ENCODE data around the gene HEATR5B. TPM values are rescaled to one million over a fixed set of nuclear protein-coding genes. Genes with fewer than 3 reads are reported as not detected.

HEATR5B gene
- 74.6 TPM for polyA plus RNA-seq (2013)

- Histone ChIP-seq H3K9me3 (ENCODE audit: control extremely low read depth in 1 of 5, control insufficient read depth in 4 of 5, insufficient read depth in 2 of 5, low read depth in 1 of 5, low read length in 4 of 5) (no peaks in the 10 kb centered on the region), H3K4me3 (ENCODE audit: control insufficient read depth in 1 of 7, extremely low read depth in 1 of 7, insufficient read depth in 4 of 7, low read depth in 2 of 7, low read length in 6 of 7) (peak within 1 kb of the TSS; percentile 72 to 100 (median 96)), H3K27me3 (replicated peaks in 2 of 5; ENCODE audit: control insufficient read depth in 4 of 5, insufficient read depth in 5 of 5, low read length in 4 of 5) (no peaks in the 10 kb centered on the region), H3K36me3 (ENCODE audit: control insufficient read depth in 4 of 4, insufficient read depth in 4 of 4, low read length in 3 of 4) (peaks cover 0 to 23% (median 9%) of the 10 kb centered on the region in 4 experiments), H3K27ac (ENCODE audit: insufficient read depth in 1 of 2, low read depth in 1 of 2, low read length in 2 of 2, poor library complexity in 1 of 2, severe bottlenecking in 2 of 2) (peak within 1 kb of the TSS; percentile 88 to 90), H3K4me1 (ENCODE audit: control extremely low read depth in 1 of 4, control insufficient read depth in 4 of 4, insufficient read depth in 4 of 4, low read length in 3 of 4) (peaks cover 29 to 63% (median 45%) of the 10 kb centered on the region in 4 experiments)
- DNase-seq, result peak; percentile 91 to 94 (median 94)
- POLR2A ChIA-PET, result interaction anchor here (0.8 kb wide), 1 partner anchor 21 kb away, joined by 3 read pairs; no protein-coding TSS in a partner anchor
- 0% methylated on average over 52 of the region's 74 CpGs for WGBS (ENCODE audit: insufficient coverage)
- CTCF ChIA-PET, result interaction anchor here (0.8 to 1.3 kb wide), 2 partner anchors 22 to 24 kb away, joined by 3 to 4 read pairs; no protein-coding TSS in a partner anchor
These were observed at the start of gene HEATR5B, which contains the start of gene GPATCH11 for GRCh38 chr2:37083873-37084794. TSS of gene HEATR5B (minus strand) at chr2:37084372. CDS start at chr2:37083414, 958 bp downstream. TSS of gene GPATCH11 (plus strand) at chr2:37084518. CDS start at chr2:37088382, 3,864 bp downstream.

GRCh38 chr2:37132914-37133313 is 48.7 kb upstream of the HEATR5B start:
- no peaks in the 10 kb centered on the region for H3K27me3 ChIP-seq (replicated peaks in 2 of 5; ENCODE audit: control insufficient read depth in 4 of 5, insufficient read depth in 5 of 5, low read length in 4 of 5)
- POLR2A ChIA-PET, result interaction anchor here (0.6 kb wide), 1 partner anchor 11 kb away, joined by 3 read pairs; no protein-coding TSS in a partner anchor
- H3K36me3 ChIP-seq (ENCODE audit: control insufficient read depth in 4 of 4, insufficient read depth in 4 of 4, low read length in 3 of 4), result peaks cover 23 to 92% (median 69%) of the 10 kb centered on the region in 4 experiments
- H3K4me3 ChIP-seq (ENCODE audit: control insufficient read depth in 1 of 7, extremely low read depth in 1 of 7, insufficient read depth in 4 of 7, low read depth in 2 of 7, low read length in 6 of 7), result no peak overlapping the region
- no peak overlapping the region for H3K27ac ChIP-seq (ENCODE audit: insufficient read depth in 1 of 2, low read depth in 1 of 2, low read length in 2 of 2, poor library complexity in 1 of 2, severe bottlenecking in 2 of 2)
- no peaks in the 10 kb centered on the region for H3K9me3 ChIP-seq (ENCODE audit: control extremely low read depth in 1 of 5, control insufficient read depth in 4 of 5, insufficient read depth in 2 of 5, low read depth in 1 of 5, low read length in 4 of 5)
- WGBS (ENCODE audit: insufficient coverage), result 96% methylated on average over 5 of the region's 6 CpGs
- H3K4me1 ChIP-seq (ENCODE audit: control extremely low read depth in 1 of 4, control insufficient read depth in 4 of 4, insufficient read depth in 4 of 4, low read length in 3 of 4), result no peaks in the 10 kb centered on the region
- no peak for DNase-seq
- CTCF ChIA-PET, result no interaction called here

- no peaks in the 10 kb centered on the region for H3K9me3 ChIP-seq (ENCODE audit: control extremely low read depth in 1 of 5, control insufficient read depth in 4 of 5, insufficient read depth in 2 of 5, low read depth in 1 of 5, low read length in 4 of 5)
- DNase-seq, result no peak
- POLR2A ChIA-PET, result no interaction called here
- no peaks in the 10 kb centered on the region for H3K4me1 ChIP-seq (ENCODE audit: control extremely low read depth in 1 of 4, control insufficient read depth in 4 of 4, insufficient read depth in 4 of 4, low read length in 3 of 4)
- no peak overlapping the region for H3K4me3 ChIP-seq (ENCODE audit: control insufficient read depth in 1 of 7, extremely low read depth in 1 of 7, insufficient read depth in 4 of 7, low read depth in 2 of 7, low read length in 6 of 7)
- WGBS (ENCODE audit: insufficient coverage), result 100% methylated on average over 2 of the region's 2 CpGs
- no peak overlapping the region for H3K27ac ChIP-seq (ENCODE audit: insufficient read depth in 1 of 2, low read depth in 1 of 2, low read length in 2 of 2, poor library complexity in 1 of 2, severe bottlenecking in 2 of 2)
- H3K36me3 ChIP-seq (ENCODE audit: control insufficient read depth in 4 of 4, insufficient read depth in 4 of 4, low read length in 3 of 4), result peaks cover 15 to 58% (median 42%) of the 10 kb centered on the region in 4 experiments
- CTCF ChIA-PET, result interaction anchor here (0.7 kb wide), 1 partner anchor 29 kb away, joined by 3 read pairs; no protein-coding TSS in a partner anchor
- H3K27me3 ChIP-seq (replicated peaks in 2 of 5; ENCODE audit: control insufficient read depth in 4 of 5, insufficient read depth in 5 of 5, low read length in 4 of 5), result no peaks in the 10 kb centered on the region
These were observed 41.2 kb upstream of the HEATR5B start for GRCh38 chr2:37125416-37125815.

GRCh38 chr2:37119157-37119556 is 35.0 kb upstream of the HEATR5B start:
- no peaks in the 10 kb centered on the region for H3K4me1 ChIP-seq (ENCODE audit: control extremely low read depth in 1 of 4, control insufficient read depth in 4 of 4, insufficient read depth in 4 of 4, low read length in 3 of 4)
- H3K4me3 ChIP-seq (ENCODE audit: control insufficient read depth in 1 of 7, extremely low read depth in 1 of 7, insufficient read depth in 4 of 7, low read depth in 2 of 7, low read length in 6 of 7), result no peak overlapping the region
- ChIA-PET CTCF (no interaction called here), POLR2A (no interaction called here)
- H3K36me3 ChIP-seq (ENCODE audit: control insufficient read depth in 4 of 4, insufficient read depth in 4 of 4, low read length in 3 of 4), result peaks cover 7 to 55% (median 31%) of the 10 kb centered on the region in 4 experiments
- 89% methylated on average over 5 of the region's 5 CpGs for WGBS (ENCODE audit: insufficient coverage)
- H3K9me3 ChIP-seq (ENCODE audit: control extremely low read depth in 1 of 5, control insufficient read depth in 4 of 5, insufficient read depth in 2 of 5, low read depth in 1 of 5, low read length in 4 of 5), result no peaks in the 10 kb centered on the region
- H3K27ac ChIP-seq (ENCODE audit: insufficient read depth in 1 of 2, low read depth in 1 of 2, low read length in 2 of 2, poor library complexity in 1 of 2, severe bottlenecking in 2 of 2), result peak overlapping the region in 1 of 2 experiments; percentile 28
- peak in 2 of 3 donors; percentile 14 to 31 for DNase-seq
- no peaks in the 10 kb centered on the region for H3K27me3 ChIP-seq (replicated peaks in 2 of 5; ENCODE audit: control insufficient read depth in 4 of 5, insufficient read depth in 5 of 5, low read length in 4 of 5)

- WGBS (ENCODE audit: insufficient coverage), result no CpG with 5 or more reads among the region's 1 CpG
- no peak for DNase-seq
- Histone ChIP-seq H3K4me1 (ENCODE audit: control extremely low read depth in 1 of 4, control insufficient read depth in 4 of 4, insufficient read depth in 4 of 4, low read length in 3 of 4) (no peaks in the 10 kb centered on the region), H3K9me3 (ENCODE audit: control extremely low read depth in 1 of 5, control insufficient read depth in 4 of 5, insufficient read depth in 2 of 5, low read depth in 1 of 5, low read length in 4 of 5) (no peaks in the 10 kb centered on the region), H3K36me3 (ENCODE audit: control insufficient read depth in 4 of 4, insufficient read depth in 4 of 4, low read length in 3 of 4) (peaks cover 4 to 54% (median 36%) of the 10 kb centered on the region in 4 experiments), H3K27ac (ENCODE audit: insufficient read depth in 1 of 2, low read depth in 1 of 2, low read length in 2 of 2, poor library complexity in 1 of 2, severe bottlenecking in 2 of 2) (no peak overlapping the region), H3K27me3 (replicated peaks in 2 of 5; ENCODE audit: control insufficient read depth in 4 of 5, insufficient read depth in 5 of 5, low read length in 4 of 5) (no peaks in the 10 kb centered on the region), H3K4me3 (ENCODE audit: control insufficient read depth in 1 of 7, extremely low read depth in 1 of 7, insufficient read depth in 4 of 7, low read depth in 2 of 7, low read length in 6 of 7) (no peak overlapping the region)
- ChIA-PET POLR2A (no interaction called here), CTCF (no interaction called here)
These were observed 33.4 kb upstream of the HEATR5B start for GRCh38 chr2:37117566-37117965.

DNA sequence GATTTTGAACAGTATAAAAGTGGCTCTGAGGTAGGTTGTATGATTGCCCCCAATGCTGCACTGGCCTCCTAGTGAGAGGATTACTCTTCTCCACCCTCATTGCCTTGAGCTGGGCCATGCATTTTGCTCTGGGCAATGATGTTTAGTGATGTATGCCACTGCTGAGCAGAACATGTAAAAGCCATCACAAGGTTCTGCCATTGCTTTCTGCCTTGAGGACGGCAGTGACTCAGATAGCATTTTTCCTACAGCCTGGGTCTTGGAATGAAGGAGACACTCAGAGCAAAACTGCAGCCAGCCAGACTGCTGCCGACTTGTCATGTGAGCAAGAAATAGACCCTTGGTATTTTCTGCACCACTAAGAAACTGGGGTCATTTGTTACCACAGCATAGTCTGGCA is 27.8 kb upstream of the HEATR5B start:
- no peaks in the 10 kb centered on the region for H3K9me3 ChIP-seq (ENCODE audit: control extremely low read depth in 1 of 5, control insufficient read depth in 4 of 5, insufficient read depth in 2 of 5, low read depth in 1 of 5, low read length in 4 of 5)
- no peak overlapping the region for H3K27ac ChIP-seq (ENCODE audit: insufficient read depth in 1 of 2, low read depth in 1 of 2, low read length in 2 of 2, poor library complexity in 1 of 2, severe bottlenecking in 2 of 2)
- ChIA-PET CTCF (no interaction called here), POLR2A (no interaction called here)
- H3K36me3 ChIP-seq (ENCODE audit: control insufficient read depth in 4 of 4, insufficient read depth in 4 of 4, low read length in 3 of 4), result peaks cover 18 to 58% (median 36%) of the 10 kb centered on the region in 4 experiments
- H3K4me3 ChIP-seq (ENCODE audit: control insufficient read depth in 1 of 7, extremely low read depth in 1 of 7, insufficient read depth in 4 of 7, low read depth in 2 of 7, low read length in 6 of 7), result no peak overlapping the region
- WGBS (ENCODE audit: insufficient coverage), result 77% methylated on average over 2 of the region's 2 CpGs
- no peaks in the 10 kb centered on the region for H3K4me1 ChIP-seq (ENCODE audit: control extremely low read depth in 1 of 4, control insufficient read depth in 4 of 4, insufficient read depth in 4 of 4, low read length in 3 of 4)
- H3K27me3 ChIP-seq (replicated peaks in 2 of 5; ENCODE audit: control insufficient read depth in 4 of 5, insufficient read depth in 5 of 5, low read length in 4 of 5), result no peaks in the 10 kb centered on the region
- no peak for DNase-seq

All from common myeloid progenitor, CD34-positive (primary cell).